GM06990 (cell line): Measurements from ENCODE around the gene NOL12.

Experiments used
- DNase-seq: peaks from one replicate; pipeline ENCODE4 v3.0.0-alpha.2; 2011; ENCODE audit not compliant: insufficient read length; ENCODE audit errors: extremely low read depth
- H3K27me3 ChIP-seq: replicated peaks from 2 replicates; pipeline ENCODE4 v1.6.0; 2011; ENCODE audit warnings: low read length; ENCODE audit not compliant: control insufficient read depth, insufficient read depth
- H3K36me3 ChIP-seq: 2 replicates; pipeline ENCODE4 v1.5.1; 2011; ENCODE audit warnings: low read length; ENCODE audit not compliant: control insufficient read depth, insufficient read depth
- H3K4me3 ChIP-seq: replicated peaks from 2 replicates; pipeline ENCODE4 v1.5.1; 2011; ENCODE audit warnings: low read depth, mild to moderate bottlenecking, control low read depth, low read length
- TF ChIP-seq, protein P1 (sequence below): IDR thresholded peaks from 2 replicates; pipeline ENCODE4 v1.5.1; 2011; ENCODE audit warnings: low read length, control low read depth, mild to moderate bottlenecking, inconsistent platforms; ENCODE audit not compliant: insufficient read depth, poor library complexity, severe bottlenecking

The NOL12 gene

GRCh38 chr22:37705205-37705604 is 19.1 kb downstream of the NOL12 start:
- Histone ChIP-seq H3K4me3 (no peak overlapping the region), H3K36me3 (no peaks in the 10 kb centered on the region), H3K27me3 (no peaks in the 10 kb centered on the region)
- DNase-seq: no peak
- TF ChIP-seq, protein P1, sequence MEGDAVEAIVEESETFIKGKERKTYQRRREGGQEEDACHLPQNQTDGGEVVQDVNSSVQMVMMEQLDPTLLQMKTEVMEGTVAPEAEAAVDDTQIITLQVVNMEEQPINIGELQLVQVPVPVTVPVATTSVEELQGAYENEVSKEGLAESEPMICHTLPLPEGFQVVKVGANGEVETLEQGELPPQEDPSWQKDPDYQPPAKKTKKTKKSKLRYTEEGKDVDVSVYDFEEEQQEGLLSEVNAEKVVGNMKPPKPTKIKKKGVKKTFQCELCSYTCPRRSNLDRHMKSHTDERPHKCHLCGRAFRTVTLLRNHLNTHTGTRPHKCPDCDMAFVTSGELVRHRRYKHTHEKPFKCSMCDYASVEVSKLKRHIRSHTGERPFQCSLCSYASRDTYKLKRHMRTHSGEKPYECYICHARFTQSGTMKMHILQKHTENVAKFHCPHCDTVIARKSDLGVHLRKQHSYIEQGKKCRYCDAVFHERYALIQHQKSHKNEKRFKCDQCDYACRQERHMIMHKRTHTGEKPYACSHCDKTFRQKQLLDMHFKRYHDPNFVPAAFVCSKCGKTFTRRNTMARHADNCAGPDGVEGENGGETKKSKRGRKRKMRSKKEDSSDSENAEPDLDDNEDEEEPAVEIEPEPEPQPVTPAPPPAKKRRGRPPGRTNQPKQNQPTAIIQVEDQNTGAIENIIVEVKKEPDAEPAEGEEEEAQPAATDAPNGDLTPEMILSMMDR: no peak

- no peak for DNase-seq
- Histone ChIP-seq H3K36me3 (no peaks in the 10 kb centered on the region), H3K4me3 (no peak overlapping the region), H3K27me3 (no peaks in the 10 kb centered on the region)
- TF ChIP-seq, protein P1: no peak
These were observed 22.7 kb downstream of the NOL12 start for GRCh38 chr22:37708580-37709444.

DNA sequence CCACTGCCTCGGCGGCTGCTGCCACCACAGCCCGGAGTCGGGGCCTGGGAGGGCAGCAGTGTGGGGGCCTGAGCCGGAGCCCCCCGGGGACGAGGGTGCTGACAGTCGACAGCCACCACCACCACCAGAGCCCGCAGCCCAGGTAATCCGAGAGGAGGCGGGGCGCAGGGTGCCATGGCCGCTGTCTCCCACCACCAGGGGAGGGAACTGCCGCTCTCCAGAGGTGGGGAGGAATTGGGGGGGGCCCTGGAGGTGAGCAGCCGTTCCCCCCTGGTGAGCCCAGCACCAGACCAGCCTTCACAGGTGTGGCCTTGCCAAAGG is 23.3 kb downstream of the NOL12 start:
- H3K4me3 ChIP-seq: no peak overlapping the region
- no peaks in the 10 kb centered on the region for H3K36me3 ChIP-seq
- no peak for DNase-seq
- TF ChIP-seq, protein P1: no peak
- no peaks in the 10 kb centered on the region for H3K27me3 ChIP-seq

GRCh38 chr22:37710675-37711074 is 24.5 kb downstream of the NOL12 start:
- Histone ChIP-seq H3K4me3 (no peak overlapping the region), H3K27me3 (no peaks in the 10 kb centered on the region), H3K36me3 (no peaks in the 10 kb centered on the region)
- DNase-seq: no peak
- TF ChIP-seq, protein P1: no peak

GRCh38 chr22:37711490-37711889 is 25.3 kb downstream of the NOL12 start:
- DNase-seq: no peak
- TF ChIP-seq, protein P1: no peak
- no peaks in the 10 kb centered on the region for H3K36me3 ChIP-seq
- H3K27me3 ChIP-seq: no peaks in the 10 kb centered on the region
- no peak overlapping the region for H3K4me3 ChIP-seq
